ENCODE data around the gene PLXNA4. TPM values are rescaled to one million over a fixed set of nuclear protein-coding genes. Genes with fewer than 3 reads are reported as not detected.

Gene PLXNA4
- total RNA-seq, 1 experiment from 2014 or later = not detected

- Histone ChIP-seq H3K27me3 (ENCODE audit: insufficient read depth, low read length) (peaks cover 25% of the 10 kb centered on the region), H3K9ac (ENCODE audit: low read length) (no peak overlapping the region), H3K9me3 (ENCODE audit: control insufficient read depth in 1 of 2, insufficient read depth in 1 of 2, low read depth in 1 of 2, low read length in 2 of 2) (no peaks in the 10 kb centered on the region), H3K4me1 (ENCODE audit: control insufficient read depth in 1 of 2, insufficient read depth in 2 of 2, low read length in 2 of 2) (no peaks in the 10 kb centered on the region), H3K79me2 (ENCODE audit: insufficient read depth, low read length) (no peaks in the 10 kb centered on the region), H3K36me3 (ENCODE audit: control insufficient read depth in 1 of 2, insufficient read depth in 2 of 2, low read length in 2 of 2) (no peaks in the 10 kb centered on the region), H3K9me2 (ENCODE audit: insufficient read depth) (no peaks in the 10 kb centered on the region), H3K27ac (ENCODE audit: low read depth, low read length) (no peak overlapping the region), H2AFZ (ENCODE audit: low read depth, low read length, poor library complexity, severe bottlenecking) (no peak overlapping the region), H4K20me1 (ENCODE audit: insufficient read depth) (no peaks in the 10 kb centered on the region), H3K4me3 (replicated peaks in 1 of 2; ENCODE audit: low read depth in 1 of 2, low read length in 2 of 2) (no peak overlapping the region), H3K4me2 (ENCODE audit: low read length) (no peak overlapping the region)
- TF ChIP-seq EZH2 (IDR thresholded peaks at IDR 0.05) = no peak
- TF ChIP-seq ZFX (IDR thresholded peaks at IDR 0.05) = no peak
- no peak for TF ChIP-seq CTCF (IDR thresholded peaks at IDR 0.05 in 2 of 3, conservative IDR thresholded peaks at IDR 0.05 in 1 of 3; ENCODE audit: borderline replicate concordance in 1 of 3, insufficient read depth in 1 of 3, low read depth in 2 of 3, low read length in 2 of 3)
- TF ChIP-seq SIN3A (IDR thresholded peaks at IDR 0.05; ENCODE audit: low read depth) = no peak
- no peak for TF ChIP-seq TCF7L2 (IDR thresholded peaks at IDR 0.05; ENCODE audit: borderline replicate concordance, extremely low read depth, insufficient read depth, insufficient read length)
- no peak for TF ChIP-seq SRF (IDR thresholded peaks at IDR 0.05; ENCODE audit: low read depth)
- ATAC-seq = no peak
- BruUV-seq (replicated peaks) = no TSS peak
- ChIA-PET CTCF (no interaction called here), RAD21 (ENCODE audit: low non-redundant PET in 1 of 2, low total read pairs in 2 of 2, uncharacterized antibody in 2 of 2, unreplicated experiment in 2 of 2) (no interaction called here), POLR2A (no interaction called here)
- intact Hi-C loops (cut with micrococcal nuclease) = no loop called here
- no peak for DNase-seq (ENCODE audit: low read depth, low spot score)
Measured at GRCh38 chr7:132106491-132106890, 469.8 kb downstream of the PLXNA4 start.

DNA sequence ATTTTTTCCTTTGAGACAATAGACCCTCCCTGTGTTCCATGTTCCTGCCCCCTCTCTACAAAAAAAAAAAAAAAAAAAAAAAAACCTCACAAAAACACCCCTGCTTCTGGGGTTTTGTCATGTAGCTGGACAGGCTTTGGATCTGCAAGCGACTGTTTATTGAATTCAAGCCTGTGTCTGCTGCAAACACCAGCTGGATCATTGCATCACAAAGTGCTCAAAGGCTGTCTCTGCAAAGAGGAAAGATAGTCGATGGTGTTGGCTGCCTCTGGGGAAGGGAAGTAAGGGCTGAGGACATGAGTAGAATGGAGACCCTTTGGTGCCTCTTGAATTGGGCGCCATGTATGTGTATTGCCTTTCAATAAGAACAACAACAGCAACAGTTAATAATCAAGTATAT, 471.2 kb downstream of the PLXNA4 start:
- Histone ChIP-seq H3K27ac (ENCODE audit: low read depth, low read length) (no peak overlapping the region), H3K4me2 (ENCODE audit: low read length) (no peak overlapping the region), H3K79me2 (ENCODE audit: insufficient read depth, low read length) (no peaks in the 10 kb centered on the region), H4K20me1 (ENCODE audit: insufficient read depth) (no peaks in the 10 kb centered on the region), H3K4me3 (replicated peaks in 1 of 2; ENCODE audit: low read depth in 1 of 2, low read length in 2 of 2) (no peak overlapping the region), H3K27me3 (ENCODE audit: insufficient read depth, low read length) (peaks cover 19% of the 10 kb centered on the region; the same call in 1 of the 2 replicates), H2AFZ (ENCODE audit: low read depth, low read length, poor library complexity, severe bottlenecking) (no peak overlapping the region), H3K9ac (ENCODE audit: low read length) (no peak overlapping the region), H3K9me3 (ENCODE audit: control insufficient read depth in 1 of 2, insufficient read depth in 1 of 2, low read depth in 1 of 2, low read length in 2 of 2) (no peaks in the 10 kb centered on the region), H3K9me2 (ENCODE audit: insufficient read depth) (no peaks in the 10 kb centered on the region), H3K4me1 (ENCODE audit: control insufficient read depth in 1 of 2, insufficient read depth in 2 of 2, low read length in 2 of 2) (no peaks in the 10 kb centered on the region), H3K36me3 (ENCODE audit: control insufficient read depth in 1 of 2, insufficient read depth in 2 of 2, low read length in 2 of 2) (no peaks in the 10 kb centered on the region)
- ChIA-PET POLR2A (no interaction called here), CTCF (no interaction called here), RAD21 (ENCODE audit: low non-redundant PET in 1 of 2, low total read pairs in 2 of 2, uncharacterized antibody in 2 of 2, unreplicated experiment in 2 of 2) (no interaction called here)
- no peak for DNase-seq (ENCODE audit: low read depth, low spot score)
- intact Hi-C loops (cut with micrococcal nuclease) = no loop called here
- no peak for ATAC-seq
- BruUV-seq (replicated peaks) = no TSS peak
- TF ChIP-seq JUND (IDR thresholded peaks at IDR 0.05) (no peak), SP1 (IDR thresholded peaks at IDR 0.05; ENCODE audit: low read depth) (no peak), SIN3A (IDR thresholded peaks at IDR 0.05; ENCODE audit: low read depth) (no peak), ZFX (IDR thresholded peaks at IDR 0.05) (no peak), ATF3 (IDR thresholded peaks at IDR 0.05) (no peak), EZH2phosphoT487 (IDR thresholded peaks at IDR 0.05; ENCODE audit: borderline replicate concordance) (no peak), RAD21 (IDR thresholded peaks at IDR 0.05; ENCODE audit: low read depth) (no peak), FOSL1 (IDR thresholded peaks at IDR 0.05; ENCODE audit: low read depth) (no peak), SRF (IDR thresholded peaks at IDR 0.05; ENCODE audit: low read depth) (no peak)
- TF ChIP-seq, protein P1, sequence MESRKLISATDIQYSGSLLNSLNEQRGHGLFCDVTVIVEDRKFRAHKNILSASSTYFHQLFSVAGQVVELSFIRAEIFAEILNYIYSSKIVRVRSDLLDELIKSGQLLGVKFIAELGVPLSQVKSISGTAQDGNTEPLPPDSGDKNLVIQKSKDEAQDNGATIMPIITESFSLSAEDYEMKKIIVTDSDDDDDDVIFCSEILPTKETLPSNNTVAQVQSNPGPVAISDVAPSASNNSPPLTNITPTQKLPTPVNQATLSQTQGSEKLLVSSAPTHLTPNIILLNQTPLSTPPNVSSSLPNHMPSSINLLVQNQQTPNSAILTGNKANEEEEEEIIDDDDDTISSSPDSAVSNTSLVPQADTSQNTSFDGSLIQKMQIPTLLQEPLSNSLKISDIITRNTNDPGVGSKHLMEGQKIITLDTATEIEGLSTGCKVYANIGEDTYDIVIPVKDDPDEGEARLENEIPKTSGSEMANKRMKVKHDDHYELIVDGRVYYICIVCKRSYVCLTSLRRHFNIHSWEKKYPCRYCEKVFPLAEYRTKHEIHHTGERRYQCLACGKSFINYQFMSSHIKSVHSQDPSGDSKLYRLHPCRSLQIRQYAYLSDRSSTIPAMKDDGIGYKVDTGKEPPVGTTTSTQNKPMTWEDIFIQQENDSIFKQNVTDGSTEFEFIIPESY (IDR thresholded peaks at IDR 0.05; ENCODE audit: extremely low read depth, insufficient replicate concordance, low read length) = no peak
